HG03060 (cell line): Measurements from ENCODE around the gene F13B.
"Not testable (repeated sequence)": the region's sequence is repeated elsewhere in the genome, so short reads cannot be mapped to it uniquely, and the experiment has no call there.

Source experiments
- ATAC-seq: cut with Tn5 transposase; IDR thresholded peaks from one replicate; pipeline ENCODE4 v1.9.1; 2021; ENCODE audit warnings: low read depth, moderate number of reproducible peaks; ENCODE audit not compliant: unreplicated experiment

F13B gene

DNA sequence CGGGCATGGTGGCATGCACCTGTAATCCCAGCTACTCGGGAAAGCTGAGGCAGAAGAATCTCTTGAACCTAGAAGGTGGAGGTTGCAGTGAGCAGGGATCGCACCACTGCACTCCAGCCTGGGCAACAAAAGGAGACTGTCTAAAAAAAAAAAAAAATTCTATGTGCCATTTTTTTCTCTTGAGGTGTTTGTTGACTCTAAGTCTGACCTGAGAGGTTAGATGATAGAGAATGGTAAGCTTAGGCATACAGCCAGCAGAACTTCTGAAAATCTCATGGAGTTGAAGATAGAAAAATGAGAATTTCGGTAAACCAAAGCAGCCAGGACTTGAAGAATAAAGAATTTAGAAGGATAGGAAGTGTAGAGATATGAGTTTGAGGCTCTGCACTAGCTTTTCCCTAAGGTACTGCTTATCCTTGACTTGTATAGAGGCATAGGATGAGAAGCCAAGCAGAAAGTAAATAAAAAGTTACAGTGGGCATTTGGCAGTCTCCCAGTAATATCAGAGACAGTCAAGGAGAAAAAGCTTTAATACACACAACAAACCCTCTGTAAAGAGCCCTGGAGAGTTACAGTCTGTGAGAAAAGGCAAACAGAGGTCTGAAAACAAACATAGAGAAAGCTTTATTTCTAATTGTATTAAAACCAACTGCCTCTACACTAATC, 24.3 kb downstream of the F13B start:
- ATAC-seq = no peak

DNA sequence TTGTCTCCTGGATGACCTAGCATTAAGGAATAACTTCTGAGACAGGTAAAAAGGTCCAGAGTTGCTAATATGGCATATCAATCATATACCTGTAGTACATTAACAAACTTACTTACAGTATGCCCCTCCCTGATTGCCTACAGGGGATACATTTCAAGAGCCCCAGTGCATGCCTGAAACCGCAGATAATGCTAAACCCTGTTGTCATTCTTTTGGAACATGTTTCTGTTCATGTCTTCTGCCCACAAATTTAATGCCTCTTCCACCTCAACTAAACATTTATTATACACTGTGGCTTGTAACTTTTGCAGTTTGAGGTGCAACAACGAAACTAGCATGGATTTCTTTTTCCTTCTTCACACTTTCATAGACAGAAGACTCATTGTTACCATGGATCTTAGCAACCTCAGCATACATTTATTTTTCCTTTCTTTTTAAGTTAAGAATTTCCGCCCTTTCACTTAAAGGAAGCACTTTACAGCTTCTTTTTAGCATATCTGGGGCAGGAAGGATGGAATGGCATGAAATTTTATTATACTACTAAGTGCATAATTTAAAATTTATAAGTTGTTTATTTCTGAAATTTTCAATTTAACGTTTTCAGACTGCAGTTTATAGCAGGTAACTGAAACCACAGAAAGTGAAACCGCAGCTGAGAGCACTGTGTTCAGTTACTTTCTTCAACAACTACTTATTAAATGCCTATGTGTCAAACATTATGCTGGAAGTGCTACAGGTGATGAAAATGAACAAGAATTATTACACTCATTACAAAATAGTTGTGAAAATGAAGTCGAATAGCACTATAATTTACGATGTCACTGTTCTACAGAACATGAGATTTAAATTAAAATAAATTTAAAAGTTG, 25.3 kb downstream of the F13B start:
- ATAC-seq = peak; percentile 76

DNA sequence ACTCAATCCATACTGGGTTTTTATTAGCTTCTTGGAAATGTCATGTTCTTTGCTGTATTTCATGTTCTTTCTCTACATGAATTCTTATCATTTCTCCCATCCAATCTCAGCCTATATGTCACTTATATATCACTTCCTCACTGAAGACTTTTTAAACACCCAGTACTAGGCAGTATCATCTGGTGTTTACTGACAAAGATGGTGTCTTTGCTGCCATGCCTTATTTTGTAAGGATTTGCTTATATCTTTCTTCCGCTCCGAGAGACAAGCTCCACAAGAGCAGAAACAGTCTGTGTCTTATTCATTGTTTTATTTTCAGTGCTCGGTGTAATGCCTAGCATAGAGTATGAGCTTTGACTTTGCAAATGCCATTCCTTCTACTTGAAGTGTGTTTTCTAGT, 30.2 kb downstream of the F13B start:
- no peak for ATAC-seq

DNA sequence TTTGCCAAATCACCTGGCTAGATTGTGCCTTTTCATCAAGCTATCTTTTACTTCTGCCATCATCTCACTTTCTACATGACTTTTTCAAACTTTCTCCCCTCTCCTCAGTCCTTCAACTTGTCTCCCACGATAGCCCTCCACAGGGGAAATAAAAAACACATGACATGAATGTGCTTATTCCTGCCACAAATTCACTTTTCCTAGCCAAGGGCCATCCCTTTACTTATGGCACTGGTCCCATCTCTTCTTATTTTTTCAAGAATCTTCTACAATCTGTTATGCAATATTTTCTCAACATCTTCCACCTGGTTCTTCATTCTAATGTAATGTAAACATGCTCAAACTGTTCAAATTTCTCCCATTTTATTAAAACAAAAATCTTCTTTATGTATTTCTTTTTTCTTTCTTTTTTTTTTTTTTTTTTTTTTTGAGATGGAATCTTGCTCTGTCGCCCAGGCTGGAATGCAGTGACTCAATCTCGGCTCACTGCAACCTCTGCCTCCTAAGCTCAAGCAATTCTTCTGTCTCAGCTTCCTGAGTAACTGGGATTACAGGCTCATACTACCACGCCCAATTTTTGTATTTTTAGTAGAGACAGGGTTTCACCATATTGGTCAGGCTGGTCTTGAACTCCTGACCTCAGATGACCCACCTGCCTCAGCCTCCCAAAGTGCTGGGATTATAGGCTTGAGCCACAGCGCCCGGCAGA, 32.3 kb downstream of the F13B start:
- not testable (repeated sequence) for ATAC-seq

DNA sequence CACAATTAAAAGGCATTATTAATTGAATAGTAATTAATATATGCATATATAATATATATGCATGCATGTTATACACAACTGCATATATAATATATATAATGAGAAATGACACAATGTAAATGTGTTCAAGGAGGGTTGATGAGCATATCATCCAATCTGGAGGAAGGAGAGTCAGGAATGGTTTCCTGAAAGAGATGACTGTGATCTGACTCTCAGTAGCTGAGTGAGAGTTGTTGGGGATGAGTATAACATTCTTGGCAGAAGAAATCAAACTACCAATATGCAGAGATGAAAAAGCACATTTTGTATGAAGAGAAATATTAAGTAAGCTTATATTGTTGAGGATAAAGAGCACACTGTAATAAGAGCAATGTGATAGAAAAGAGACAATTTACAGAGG, 37.3 kb downstream of the F13B start:
- ATAC-seq = no peak

DNA sequence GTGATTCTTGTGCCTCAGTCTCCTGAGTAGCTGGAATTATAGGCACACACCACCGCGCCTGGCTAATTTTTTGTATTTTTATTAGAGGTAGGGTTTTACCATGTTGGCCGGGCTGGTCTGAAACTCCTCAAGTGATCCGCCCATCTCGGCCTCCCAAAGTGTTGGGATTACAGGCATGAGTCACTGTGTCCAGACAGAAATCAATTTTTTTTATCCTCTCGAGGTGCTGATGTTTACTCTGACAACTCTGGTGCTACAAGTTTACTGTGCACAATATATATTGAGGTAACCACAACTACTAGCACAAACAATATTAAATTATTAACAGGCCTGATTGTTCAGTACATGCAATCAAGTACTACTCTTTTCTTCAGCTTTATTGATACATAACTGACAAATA, 39.7 kb downstream of the F13B start:
- ATAC-seq = no peak

GRCh38 chr1:197024460-197024859, 42.6 kb downstream of the F13B start:
- no peak for ATAC-seq

DNA sequence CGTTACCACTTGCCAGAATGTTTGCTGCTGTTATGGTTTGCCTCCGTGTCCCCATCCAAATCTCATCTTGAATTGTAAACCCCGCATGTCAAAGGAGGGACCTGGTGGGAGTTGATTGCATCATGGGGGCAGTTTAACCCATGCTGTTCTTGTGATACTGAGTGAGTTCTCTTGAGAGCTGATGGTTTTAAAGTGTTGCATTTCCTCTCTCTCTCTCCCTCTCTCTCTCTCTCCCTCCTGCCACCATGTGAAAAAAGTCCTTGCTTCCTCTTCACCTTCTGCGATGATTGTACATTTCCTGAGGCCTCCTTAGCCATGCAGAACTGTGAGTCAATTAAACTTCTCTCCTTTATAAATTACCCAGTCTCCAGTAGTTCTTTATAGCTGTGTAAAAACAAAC, 45.3 kb downstream of the F13B start:
- no peak for ATAC-seq

DNA sequence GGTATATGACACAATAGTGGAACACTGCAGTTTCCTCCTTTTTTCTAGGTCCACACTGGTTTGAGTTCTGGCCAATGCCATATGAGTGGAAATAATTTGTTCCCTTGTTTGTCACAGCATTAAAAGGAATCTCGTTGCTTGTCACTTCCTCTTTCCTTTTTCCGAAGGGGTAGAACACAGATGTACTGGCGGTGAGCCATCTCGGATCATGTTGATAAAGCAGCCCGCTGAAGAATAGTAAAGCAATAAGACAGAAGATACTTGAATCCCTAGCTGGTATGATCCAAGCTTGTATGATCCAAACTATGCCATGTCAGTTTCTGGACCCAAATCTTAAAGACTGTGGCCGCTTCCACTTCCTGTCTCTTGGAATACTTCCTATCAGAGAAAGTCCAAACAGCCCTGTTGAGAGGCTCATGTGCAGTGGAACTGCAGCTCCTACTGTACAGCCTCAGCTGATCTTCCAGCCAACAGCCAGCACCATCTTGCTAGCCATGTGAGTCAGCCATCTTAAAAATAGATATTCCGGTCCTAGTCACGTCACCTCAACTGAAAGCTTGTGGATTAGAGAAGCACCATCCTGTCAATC, 49.4 kb downstream of the F13B start:
- no peak for ATAC-seq

- ATAC-seq = no peak
Measured at GRCh38 chr1:197016751-197017150, 50.3 kb downstream of the F13B start.

DNA sequence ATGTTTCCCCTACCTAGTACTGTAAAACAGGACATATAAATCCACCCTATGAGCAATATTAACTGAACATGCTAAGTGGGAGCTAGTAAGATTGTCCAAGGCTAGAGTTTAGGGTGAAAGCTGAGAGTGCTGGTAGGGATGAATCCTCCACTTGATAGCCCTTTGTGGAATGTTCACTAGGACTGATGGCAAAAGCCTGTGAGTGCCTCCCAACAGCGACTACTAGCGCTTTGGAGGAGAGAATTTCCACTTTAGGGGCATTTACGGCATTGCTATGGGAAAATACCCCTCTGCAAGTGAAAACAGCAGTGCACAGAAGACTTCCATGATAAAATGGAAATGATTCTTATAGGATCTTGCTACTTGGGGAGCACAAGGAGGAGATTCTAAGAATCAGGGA, 53.8 kb downstream of the F13B start:
- ATAC-seq = no peak

GRCh38 chr1:197011614-197012013, 55.4 kb downstream of the F13B start:
- ATAC-seq = no peak

DNA sequence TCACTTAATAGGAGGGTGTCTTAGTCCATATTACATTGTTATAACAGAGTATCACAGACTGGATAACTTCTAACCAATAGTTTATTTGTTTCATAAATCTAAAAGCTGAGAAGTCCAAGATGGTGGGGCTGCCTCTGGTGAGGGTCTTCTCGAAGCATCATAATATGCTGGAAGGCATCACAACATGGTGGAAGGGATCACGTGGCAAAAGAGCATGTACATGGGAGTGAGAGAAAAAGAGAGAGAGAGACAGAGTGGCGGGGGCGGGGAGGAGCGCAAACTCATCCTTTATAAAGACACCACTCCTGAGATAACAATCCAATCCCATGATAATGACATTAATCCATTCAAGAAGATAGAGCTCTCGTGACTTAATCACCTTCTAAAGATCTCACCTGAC, 58.2 kb downstream of the F13B start:
- ATAC-seq = no peak

DNA sequence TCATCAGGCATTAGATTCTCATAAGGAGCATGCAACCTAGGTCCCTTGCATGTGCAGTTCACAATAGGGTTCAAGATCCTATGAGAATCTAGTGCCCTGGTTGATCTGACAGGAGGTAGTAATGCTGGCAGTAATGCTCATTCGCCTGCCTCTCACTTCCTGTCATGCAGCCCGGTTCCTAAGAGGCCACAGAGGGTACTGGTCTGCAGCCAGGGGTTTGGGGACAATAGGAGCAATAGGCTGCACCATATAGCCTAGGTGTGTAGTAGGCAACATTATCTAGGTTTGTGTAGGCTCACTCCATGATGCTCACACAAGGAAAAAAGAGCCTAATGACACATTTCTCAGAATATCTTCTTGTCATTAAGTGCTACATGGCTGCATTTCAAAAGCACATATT, 63.9 kb downstream of the F13B start:
- no peak for ATAC-seq

DNA sequence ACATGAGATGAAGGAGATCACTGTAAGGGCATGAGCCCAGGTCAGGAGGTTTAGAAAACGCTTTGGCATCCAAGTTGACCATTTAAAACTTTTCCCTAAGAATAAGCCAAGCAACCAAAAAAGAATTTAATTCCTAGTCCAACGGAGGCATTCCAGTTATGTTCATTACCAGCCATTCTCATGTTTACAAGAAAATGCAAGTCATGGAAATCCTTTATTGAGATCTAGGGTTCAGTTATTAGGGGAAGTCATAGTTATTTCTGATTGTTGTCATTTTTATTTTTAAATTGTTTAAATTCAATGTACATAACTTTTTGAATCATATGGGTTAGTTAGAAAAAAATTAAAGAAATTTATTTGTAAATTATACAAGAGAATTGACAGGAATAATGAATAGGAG, 65.2 kb downstream of the F13B start:
- ATAC-seq = no peak

GRCh38 chr1:196997423-196997822, 69.6 kb downstream of the F13B start:
- peak; percentile 76 for ATAC-seq

- ATAC-seq = no peak
Measured at GRCh38 chr1:196993916-196994315, 73.1 kb downstream of the F13B start.

GRCh38 chr1:196991919-196992651, 75.0 kb downstream of the F13B start:
- not testable (repeated sequence) for ATAC-seq
